IMR-90 (cell line): ENCODE results near the gene FXYD6. TPM values are rescaled to one million over a fixed set of nuclear protein-coding genes. Genes with fewer than 3 reads are reported as not detected.
"Not testable (repeated sequence)": the region's sequence is repeated elsewhere in the genome, so short reads cannot be mapped to it uniquely, and the experiment has no call there.

Experiments
- ATAC-seq: fragments of 200-7000 bp; cut with Tn5 transposase; 2 replicates; pipeline ENCODE4 v1.9.1; 2020; ENCODE audit warnings: low read depth, mild to moderate bottlenecking, moderate library complexity
- BruUV-seq: library from RNA; stranded (reverse); fragments of 400-500 nt; replicated peaks from 2 replicates; lab custom pipeline; 2021; lab: Mats Ljungman, UMichigan
- CTCF ChIA-PET: fragments of 300-600 bp; formaldehyde crosslinking; extraction: SDS; loops from one replicate; lab custom pipeline; 2021; ENCODE audit warnings: antibody characterized with exemption; lab: Yijun Ruan, JAX
- POLR2A ChIA-PET: fragments of 300-600 bp; sonication (Branson Sonifier 250); formaldehyde crosslinking; loops from one replicate; lab custom pipeline; 2022; ENCODE audit warnings: antibody characterized with exemption; ENCODE audit not compliant: unreplicated experiment; lab: Charles Lee
- DNase-seq: peaks from one replicate; pipeline ENCODE4 v3.0.0; 2013
- H2AFZ ChIP-seq: replicated peaks from 2 replicates; pipeline ENCODE3; 2013; ENCODE audit warnings: low read length, mild to moderate bottlenecking; ENCODE audit not compliant: poor library complexity
- H2AK5ac ChIP-seq: 2 replicates; pipeline ENCODE4 v1.6.1; 2013; ENCODE audit warnings: low read depth, low read length, inconsistent platforms
- H2AK9ac ChIP-seq: replicated peaks from 2 replicates; pipeline ENCODE3; 2013; ENCODE audit warnings: mild to moderate bottlenecking, low read depth, low read length, moderate library complexity; ENCODE audit not compliant: poor library complexity
- H2BK120ac ChIP-seq: 2 replicates; pipeline ENCODE4 v1.6.1; 2013; ENCODE audit warnings: low read depth, low read length, inconsistent platforms
- H2BK15ac ChIP-seq: 3 replicates; pipeline ENCODE4 v1.6.1; 2013; ENCODE audit warnings: low read depth, low read length, inconsistent platforms
- H2BK20ac ChIP-seq: 2 replicates; pipeline ENCODE4 v1.6.1; 2013; ENCODE audit warnings: low read depth, mild to moderate bottlenecking, inconsistent platforms, low read length, moderate library complexity
- H2BK5ac ChIP-seq: 2 replicates; pipeline ENCODE4 v1.6.1; 2013; ENCODE audit warnings: mild to moderate bottlenecking, low read depth, low read length, inconsistent platforms; ENCODE audit not compliant: poor library complexity, severe bottlenecking
- H3K14ac ChIP-seq: replicated peaks from 2 replicates; pipeline ENCODE4 v1.6.1; 2013; ENCODE audit warnings: low read depth, low read length, inconsistent platforms
- H3K18ac ChIP-seq: 2 replicates; pipeline ENCODE4 v1.6.1; 2013; ENCODE audit warnings: low read depth, low read length, control low read depth
- H3K23ac ChIP-seq: 2 replicates; pipeline ENCODE4 v1.6.1; 2013; ENCODE audit warnings: low read depth, low read length, inconsistent platforms
- H3K27ac ChIP-seq: 2 replicates; pipeline ENCODE4 v1.5.1; 2013; ENCODE audit warnings: mild to moderate bottlenecking, control low read depth, low read length; ENCODE audit not compliant: insufficient read depth
- H3K27me3 ChIP-seq: 2 replicates; pipeline ENCODE4 v1.6.1; 2013; ENCODE audit warnings: low read length; ENCODE audit not compliant: control insufficient read depth, insufficient read depth
- H3K36me3 ChIP-seq: 2 replicates; pipeline ENCODE4 v1.6.1; 2013; ENCODE audit warnings: low read length, mixed read lengths; ENCODE audit not compliant: control insufficient read depth, insufficient read depth
- H3K4ac ChIP-seq: 2 replicates; pipeline ENCODE4 v1.6.1; 2013; ENCODE audit warnings: low read depth, low read length, inconsistent platforms
- H3K4me1 ChIP-seq: 2 replicates; pipeline ENCODE4 v1.6.1; 2013; ENCODE audit warnings: low read length, mixed read lengths; ENCODE audit not compliant: control insufficient read depth, insufficient read depth
- H3K4me2 ChIP-seq: 2 replicates; pipeline ENCODE4 v1.6.1; 2013; ENCODE audit warnings: low read depth, mild to moderate bottlenecking, control low read depth, low read length, moderate library complexity
- H3K4me3 ChIP-seq: 2 replicates; pipeline ENCODE4 v1.5.1; 2013; ENCODE audit warnings: low read depth, mild to moderate bottlenecking, control low read depth, low read length, moderate library complexity; ENCODE audit not compliant: insufficient read depth
- H3K56ac ChIP-seq: 2 replicates; pipeline ENCODE4 v1.6.1; 2013; ENCODE audit warnings: low read length, inconsistent platforms; ENCODE audit not compliant: insufficient read depth; ENCODE audit errors: extremely low read depth
- H3K79me1 ChIP-seq, 2 experiments: 2 replicates each; pipeline ENCODE4 v1.6.1; 2013; ENCODE audit warnings: low read length in 2 of 2, inconsistent platforms in 1 of 2, low read depth in 1 of 2
- H3K9ac ChIP-seq: 2 replicates; pipeline ENCODE4 v1.6.1; 2013; ENCODE audit warnings: low read depth, low read length, control low read depth
- H3K9me1 ChIP-seq: 2 replicates; pipeline ENCODE4 v1.6.1; 2013; ENCODE audit warnings: low read length, inconsistent platforms; ENCODE audit not compliant: insufficient read depth
- H3K9me3 ChIP-seq: 2 replicates; pipeline ENCODE4 v1.6.1; 2013; ENCODE audit warnings: low read length; ENCODE audit not compliant: control insufficient read depth, insufficient read depth
- H4K20me1 ChIP-seq: 2 replicates; pipeline ENCODE4 v1.6.1; 2013; ENCODE audit warnings: low read length, inconsistent platforms; ENCODE audit not compliant: insufficient read depth
- H4K5ac ChIP-seq: 2 replicates; pipeline ENCODE4 v1.6.1; 2013; ENCODE audit warnings: mild to moderate bottlenecking, low read depth, low read length, control low read depth
- H4K8ac ChIP-seq, 2 experiments: 2 replicates each; pipeline ENCODE4 v1.6.1; 2013; ENCODE audit warnings: low read depth in 2 of 2, low read length in 2 of 2, control low read depth in 1 of 2, inconsistent platforms in 1 of 2
- H4K91ac ChIP-seq: 2 replicates; pipeline ENCODE4 v1.6.1; 2013; ENCODE audit warnings: low read depth, low read length, inconsistent platforms; ENCODE audit not compliant: insufficient read depth
- WGBS, 2 experiments: methylation state at CpG; one replicate each; pipeline versions ENCODE4 v1.1.5 to v1.1.7; 2013; ENCODE audit warnings: missing lambda C conversion rate in 2 of 2; ENCODE audit not compliant: insufficient read length in 1 of 2; ENCODE audit errors: extremely low coverage in 2 of 2; 5-methylcytosine and 5-hydroxymethylcytosine counted together
- dilution Hi-C: fragments of 300-500 bp; cut with HindIII; formaldehyde crosslinking; loops from one replicate; pipeline ENCODE4 v1.14.3; 2018; ENCODE audit warnings: low sequenced_read_pairs; ENCODE audit not compliant: unreplicated experiment
- in situ Hi-C: fragments of 300-500 bp; cut with MboI; formaldehyde crosslinking; loops from 3 replicates; pipeline ENCODE4 v1.14.3; 2019; ENCODE audit warnings: low sequenced_read_pairs, inconsistent platforms, mixed read lengths
- intact Hi-C: fragments of 100-400 bp; cut with micrococcal nuclease; formaldehyde crosslinking; loops from 2 replicates; pipeline ENCODE4 v1.10.0; 2022
- polyA plus RNA-seq, 3 experiments: library from polyadenylated mRNA; depleted of rRNA; stranded (reverse); fragments of >200 nt; gene quantifications; 2 replicates each; pipeline ENCODE4 v1.2.3, GENCODE V29; 2012; ENCODE audit warnings: low replicate concordance in 1 of 3
- total RNA-seq: library from RNA; depleted of rRNA; stranded (reverse); fragments of >200 nt; gene quantifications from 2 replicates; pipeline ENCODE4 v1.2.3, GENCODE V29; 2012

The FXYD6 gene
- total and polyA plus RNA-seq, 2 of the 4 experiments (the other 2 are of a cell fraction): 0.32 TPM; not detected in 1

DNA sequence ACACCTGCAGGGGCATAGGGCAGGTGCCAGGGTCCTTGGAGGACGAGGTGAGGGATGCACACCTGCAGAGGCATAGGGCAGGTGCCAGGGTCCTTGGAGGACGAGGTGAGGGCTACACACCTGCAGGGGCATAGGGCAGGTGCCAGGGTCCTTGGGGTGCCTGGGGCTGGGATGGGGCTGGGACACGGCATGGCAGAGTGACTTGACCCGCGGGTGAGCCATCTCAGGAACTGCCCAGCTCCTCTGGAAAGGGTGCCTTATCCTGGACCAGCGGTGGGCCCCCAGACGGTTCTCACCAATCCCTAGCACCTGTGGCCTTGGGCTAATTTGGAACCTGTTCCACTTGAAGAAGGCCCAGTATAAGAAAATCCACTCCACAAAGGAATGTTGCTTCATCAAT, 49.7 kb upstream of the FXYD6 start:
- H3K14ac ChIP-seq, H3K9me1 ChIP-seq, intact Hi-C loops, H3K4me2 ChIP-seq, H3K23ac ChIP-seq, H2BK15ac ChIP-seq, H4K91ac ChIP-seq, in situ Hi-C loops, H2AK5ac ChIP-seq, dilution Hi-C loops, H2BK5ac ChIP-seq, H3K27ac ChIP-seq, H2AK9ac ChIP-seq, H3K36me3 ChIP-seq, H4K5ac ChIP-seq, CTCF ChIA-PET, H4K20me1 ChIP-seq, H3K4me1 ChIP-seq, H3K4me3 ChIP-seq, H2BK120ac ChIP-seq, BruUV-seq, H3K9ac ChIP-seq, ATAC-seq, DNase-seq, H3K4ac ChIP-seq, H2BK20ac ChIP-seq, POLR2A ChIA-PET, H3K56ac ChIP-seq, H4K8ac ChIP-seq, H2AFZ ChIP-seq, H3K9me3 ChIP-seq, H3K79me1 ChIP-seq, H3K18ac ChIP-seq: not testable (repeated sequence)
- peaks cover 18% of the 10 kb centered on the region for H3K27me3 ChIP-seq
- 60% methylated on average over 2 of the region's 7 CpGs; no CpG with 5 or more reads in 1 of the 2 experiments for WGBS, 2 experiments
